Upper lobe of right lung (tissue), 1 donor: Measurements from ENCODE around the gene GK. TPM values are rescaled to one million over a fixed set of nuclear protein-coding genes. Genes with fewer than 3 reads are reported as not detected.

Experiments used
- ATAC-seq: fragments of 200-7000 bp; cut with Tn5 transposase; one replicate; pipeline ENCODE4 v1.9.1; 2020; ENCODE audit warnings: mild to moderate bottlenecking, moderate library complexity
- DNase-seq: peaks from one replicate; pipeline ENCODE4 v3.0.0-alpha.2; 2020
- H3K27ac ChIP-seq: fragments of 200-600 bp; one replicate; pipeline ENCODE4 v1.8.0; 2022
- H3K27me3 ChIP-seq: fragments of 200-600 bp; one replicate; pipeline ENCODE4 v1.8.0; 2022; ENCODE audit warnings: mild to moderate bottlenecking
- H3K36me3 ChIP-seq: fragments of 200-600 bp; one replicate; pipeline ENCODE4 v1.8.0; 2022
- H3K4me1 ChIP-seq: fragments of 200-600 bp; one replicate; pipeline ENCODE4 v1.8.0; 2022
- H3K4me3 ChIP-seq: fragments of 200-600 bp; one replicate; pipeline ENCODE4 v1.8.0; 2022; ENCODE audit warnings: mild to moderate bottlenecking
- H3K9me3 ChIP-seq: fragments of 200-600 bp; one replicate; pipeline ENCODE4 v1.8.0; 2022
- intact Hi-C: fragments of 100-400 bp; cut with DNase I; formaldehyde crosslinking; loops from one replicate; pipeline ENCODE4 v1.11.0; 2022
- total RNA-seq: library from RNA; stranded (reverse); fragmentation: NEBNext Ultra II Directional; extraction: Animal tissue kit (Norgen Biotek cat#: 25700); gene quantifications from one replicate; pipeline ENCODE4 v1.2.1, GENCODE V29; 2021
- TF ChIP-seq, protein P1 (sequence below): fragments of 200-600 bp; IDR thresholded peaks from one replicate; pipeline ENCODE4 v1.8.0; 2022; ENCODE audit warnings: antibody characterized with exemption
- donor health status: DM: no; HTN: yes; CAD: no; lungs with severe emphysema.

Gene GK
- total RNA-seq, 1 donor from 2014 or later = 48.3 TPM

DNA sequence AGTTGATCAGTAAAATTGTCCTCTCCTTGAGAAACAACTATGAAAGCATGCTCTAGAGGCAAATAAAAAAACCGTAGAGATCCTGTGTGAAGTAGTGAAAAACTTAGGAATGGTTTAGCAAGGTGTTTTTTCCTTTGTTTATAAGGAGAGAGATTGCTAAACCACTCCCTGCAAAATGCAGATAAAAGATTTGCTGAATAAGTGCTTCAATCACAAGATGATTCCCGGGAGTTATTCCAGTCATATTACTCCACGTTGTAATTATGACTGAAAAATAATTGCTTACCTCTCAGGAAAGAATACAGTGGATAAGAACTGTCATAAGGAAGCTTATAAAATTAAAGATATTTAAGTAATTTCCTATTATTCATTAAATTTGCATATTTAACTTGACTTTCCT, 2.8 kb downstream of the GK start:
- H3K27ac ChIP-seq = no peak overlapping the region
- H3K4me1 ChIP-seq = no peaks in the 10 kb centered on the region
- intact Hi-C loops = no loop called here
- no peaks in the 10 kb centered on the region for H3K27me3 ChIP-seq
- H3K4me3 ChIP-seq = no peak overlapping the region
- H3K9me3 ChIP-seq = no peaks in the 10 kb centered on the region
- ATAC-seq (no peak), DNase-seq (no peak)
- TF ChIP-seq, protein P1, sequence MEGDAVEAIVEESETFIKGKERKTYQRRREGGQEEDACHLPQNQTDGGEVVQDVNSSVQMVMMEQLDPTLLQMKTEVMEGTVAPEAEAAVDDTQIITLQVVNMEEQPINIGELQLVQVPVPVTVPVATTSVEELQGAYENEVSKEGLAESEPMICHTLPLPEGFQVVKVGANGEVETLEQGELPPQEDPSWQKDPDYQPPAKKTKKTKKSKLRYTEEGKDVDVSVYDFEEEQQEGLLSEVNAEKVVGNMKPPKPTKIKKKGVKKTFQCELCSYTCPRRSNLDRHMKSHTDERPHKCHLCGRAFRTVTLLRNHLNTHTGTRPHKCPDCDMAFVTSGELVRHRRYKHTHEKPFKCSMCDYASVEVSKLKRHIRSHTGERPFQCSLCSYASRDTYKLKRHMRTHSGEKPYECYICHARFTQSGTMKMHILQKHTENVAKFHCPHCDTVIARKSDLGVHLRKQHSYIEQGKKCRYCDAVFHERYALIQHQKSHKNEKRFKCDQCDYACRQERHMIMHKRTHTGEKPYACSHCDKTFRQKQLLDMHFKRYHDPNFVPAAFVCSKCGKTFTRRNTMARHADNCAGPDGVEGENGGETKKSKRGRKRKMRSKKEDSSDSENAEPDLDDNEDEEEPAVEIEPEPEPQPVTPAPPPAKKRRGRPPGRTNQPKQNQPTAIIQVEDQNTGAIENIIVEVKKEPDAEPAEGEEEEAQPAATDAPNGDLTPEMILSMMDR = no peak
- no peaks in the 10 kb centered on the region for H3K36me3 ChIP-seq

- Histone ChIP-seq H3K27ac (peak overlapping the region; percentile 11), H3K27me3 (no peaks in the 10 kb centered on the region), H3K4me1 (no peaks in the 10 kb centered on the region), H3K4me3 (no peak overlapping the region), H3K36me3 (no peaks in the 10 kb centered on the region), H3K9me3 (no peaks in the 10 kb centered on the region)
- TF ChIP-seq, protein P1 = no peak
- DNase-seq = no peak
- no peak for ATAC-seq
- intact Hi-C loops = no loop called here
Observed at GRCh38 chrX:30657196-30658161, 4.3 kb downstream of the GK start.

GRCh38 chrX:30659421-30659820, 6.2 kb downstream of the GK start:
- Histone ChIP-seq H3K4me1 (no peaks in the 10 kb centered on the region), H3K27ac (no peak overlapping the region), H3K27me3 (no peaks in the 10 kb centered on the region), H3K4me3 (no peak overlapping the region), H3K36me3 (no peaks in the 10 kb centered on the region), H3K9me3 (no peaks in the 10 kb centered on the region)
- ATAC-seq (peak; percentile 73), DNase-seq (no peak)
- TF ChIP-seq, protein P1 = no peak
- intact Hi-C loops = no loop called here

DNA sequence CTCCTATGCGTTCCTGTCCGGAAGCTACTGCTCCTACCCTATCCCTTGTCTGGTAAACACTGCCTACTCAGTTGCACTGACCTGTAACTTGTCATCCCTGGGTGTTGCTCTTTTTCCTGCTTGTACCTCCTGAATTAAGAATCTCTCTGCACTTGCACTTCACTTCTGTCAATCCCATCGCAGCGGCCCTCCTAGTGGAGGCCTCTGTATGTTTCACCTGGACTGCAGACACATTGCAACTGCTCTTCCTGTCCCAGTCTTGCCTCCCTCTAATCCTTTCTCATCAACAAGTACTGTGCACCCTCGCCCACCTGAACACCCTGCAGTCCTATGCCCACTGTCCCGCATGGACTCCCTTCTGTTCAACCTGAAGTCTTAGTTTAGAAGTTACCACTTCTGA, 8.0 kb downstream of the GK start:
- intact Hi-C loops = no loop called here
- DNase-seq (no peak), ATAC-seq (no peak)
- Histone ChIP-seq H3K4me3 (no peak overlapping the region), H3K4me1 (no peaks in the 10 kb centered on the region), H3K9me3 (no peaks in the 10 kb centered on the region), H3K27me3 (no peaks in the 10 kb centered on the region), H3K36me3 (no peaks in the 10 kb centered on the region), H3K27ac (no peak overlapping the region)
- TF ChIP-seq, protein P1 = no peak

DNA sequence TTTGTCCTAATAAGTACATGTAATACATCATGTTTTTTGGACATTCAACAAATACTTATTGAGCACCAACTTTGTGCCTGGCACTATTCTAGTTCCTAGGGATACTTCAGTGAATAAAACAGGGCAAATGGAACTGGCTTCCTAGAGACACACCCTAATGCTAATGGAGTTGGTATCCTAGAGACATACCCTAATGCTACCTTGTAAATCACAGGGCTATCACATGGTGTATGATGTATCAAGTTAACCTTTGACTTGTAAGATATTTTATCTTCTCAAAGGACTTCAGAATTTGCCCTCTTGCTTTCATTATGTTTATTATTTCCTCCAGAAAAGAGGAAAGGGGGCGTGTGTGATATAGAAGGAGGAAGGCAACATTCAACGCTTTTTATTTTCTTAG, 10.1 kb downstream of the GK start:
- TF ChIP-seq, protein P1 = no peak
- Histone ChIP-seq H3K27ac (no peak overlapping the region), H3K36me3 (no peaks in the 10 kb centered on the region), H3K4me3 (no peak overlapping the region), H3K9me3 (no peaks in the 10 kb centered on the region), H3K4me1 (no peaks in the 10 kb centered on the region), H3K27me3 (no peaks in the 10 kb centered on the region)
- intact Hi-C loops = no loop called here
- no peak for DNase-seq
- ATAC-seq = no peak
